SK-N-SH treated with all-trans-retinoic acid at 6 μM for 48 hours (cell line): ENCODE data around the gene ATOX1.

Experiments used
- ATAC-seq: fragments of 200-7000 bp; cut with Tn5 transposase; 3 replicates; pipeline ENCODE4 v1.9.1; 2020; ENCODE audit warnings: mild to moderate bottlenecking, moderate library complexity
- BACH2 ChIP-seq: fragments of 250-450 bp; sonication (Bioruptor Pico); IDR thresholded peaks from 2 replicates; pipeline ENCODE4 v1.9.0; 2021; ENCODE audit warnings: mild to moderate bottlenecking, borderline replicate concordance
- CSDC2 ChIP-seq: fragments of 250-450 bp; sonication (Bioruptor Pico); IDR thresholded peaks from 2 replicates; pipeline ENCODE4 v1.5.0; 2020; ENCODE audit warnings: mild to moderate bottlenecking, moderate library complexity
- CSRNP3 ChIP-seq: fragments of 250-450 bp; sonication (Bioruptor Pico); IDR thresholded peaks from 2 replicates; pipeline ENCODE4 v1.5.1; 2021; ENCODE audit warnings: mild to moderate bottlenecking, moderate library complexity
- ESRRG ChIP-seq: fragments of 250-450 bp; sonication (Bioruptor Pico); IDR thresholded peaks from 2 replicates; pipeline ENCODE4 v1.6.1; 2021; ENCODE audit warnings: mild to moderate bottlenecking
- GLIS3 ChIP-seq: fragments of 250-450 bp; sonication (Bioruptor Pico); IDR thresholded peaks from 2 replicates; pipeline ENCODE4 v1.5.0; 2020; ENCODE audit warnings: mild to moderate bottlenecking, moderate library complexity
- ISL1 ChIP-seq: fragments of 250-450 bp; sonication (Bioruptor Pico); IDR thresholded peaks from 2 replicates; pipeline ENCODE4 v2.1.2; 2022; ENCODE audit warnings: mild to moderate bottlenecking, moderate library complexity
- OSR1 ChIP-seq: fragments of 250-450 bp; sonication (Bioruptor Pico); IDR thresholded peaks from 2 replicates; pipeline ENCODE4 v1.8.0; 2022; ENCODE audit warnings: moderate library complexity, mild to moderate bottlenecking, inconsistent platforms
- PATZ1 ChIP-seq: fragments of 250-450 bp; sonication (Bioruptor Pico); IDR thresholded peaks from 2 replicates; pipeline ENCODE4 v1.8.0; 2020; ENCODE audit warnings: mild to moderate bottlenecking, moderate library complexity, borderline replicate concordance
- POU6F1 ChIP-seq: fragments of 250-450 bp; sonication (Bioruptor Pico); IDR thresholded peaks from 2 replicates; pipeline ENCODE4 v1.8.0; 2021; ENCODE audit warnings: low read depth, mild to moderate bottlenecking, moderate library complexity, borderline replicate concordance
- PPARA ChIP-seq: fragments of 250-450 bp; sonication (Bioruptor Pico); IDR thresholded peaks from 2 replicates; pipeline ENCODE4 v1.5.0; 2020; ENCODE audit warnings: mild to moderate bottlenecking, borderline replicate concordance
- RARB ChIP-seq: fragments of 250-450 bp; sonication (Bioruptor Pico); IDR thresholded peaks from 2 replicates; pipeline ENCODE4 v1.8.0; 2021; ENCODE audit warnings: mild to moderate bottlenecking, moderate library complexity
- SNAI2 ChIP-seq: fragments of 250-450 bp; sonication (Bioruptor Pico); IDR thresholded peaks from 2 replicates; pipeline ENCODE4 v1.5.0; 2020; ENCODE audit warnings: mild to moderate bottlenecking, moderate library complexity
- TCF4 ChIP-seq: fragments of 250-450 bp; sonication (Bioruptor Pico); IDR thresholded peaks from 2 replicates; pipeline ENCODE4 v1.8.0; 2021; ENCODE audit warnings: mild to moderate bottlenecking, moderate library complexity, borderline replicate concordance
- TOX ChIP-seq: fragments of 250-450 bp; sonication (Bioruptor Pico); IDR thresholded peaks from 2 replicates; pipeline ENCODE4 v1.8.0; 2021; ENCODE audit warnings: mild to moderate bottlenecking, moderate library complexity, borderline replicate concordance
- ZFP3 ChIP-seq: fragments of 250-450 bp; sonication (Bioruptor Pico); IDR thresholded peaks from 2 replicates; pipeline ENCODE4 v1.5.0; 2020; ENCODE audit warnings: mild to moderate bottlenecking, moderate library complexity
- ZFP30 ChIP-seq: fragments of 450-650 bp; formaldehyde crosslinking; IDR thresholded peaks from 2 replicates; pipeline ENCODE4 v1.5.0; 2022; ENCODE audit warnings: mild to moderate bottlenecking, moderate library complexity
- ZNF565 ChIP-seq: fragments of 450-650 bp; formaldehyde crosslinking; conservative IDR thresholded peaks from 2 replicates; pipeline ENCODE4 v1.5.0; 2020; ENCODE audit warnings: low read depth, mild to moderate bottlenecking, moderate library complexity
- ZNF70 ChIP-seq: fragments of 450-650 bp; formaldehyde crosslinking; IDR thresholded peaks from 2 replicates; pipeline ENCODE4 v1.5.0; 2020; ENCODE audit warnings: mild to moderate bottlenecking, moderate library complexity
- ZNF8 ChIP-seq: fragments of 450-650 bp; formaldehyde crosslinking; IDR thresholded peaks from 2 replicates; pipeline ENCODE4 v1.5.0; 2020; ENCODE audit warnings: mild to moderate bottlenecking, moderate library complexity
- TF ChIP-seq, protein P1 (sequence below): fragments of 250-450 bp; sonication (Bioruptor Pico); IDR thresholded peaks from 2 replicates; pipeline ENCODE4 v1.5.1; 2020; ENCODE audit warnings: low read depth, mild to moderate bottlenecking, moderate library complexity

The ATOX1 gene

DNA sequence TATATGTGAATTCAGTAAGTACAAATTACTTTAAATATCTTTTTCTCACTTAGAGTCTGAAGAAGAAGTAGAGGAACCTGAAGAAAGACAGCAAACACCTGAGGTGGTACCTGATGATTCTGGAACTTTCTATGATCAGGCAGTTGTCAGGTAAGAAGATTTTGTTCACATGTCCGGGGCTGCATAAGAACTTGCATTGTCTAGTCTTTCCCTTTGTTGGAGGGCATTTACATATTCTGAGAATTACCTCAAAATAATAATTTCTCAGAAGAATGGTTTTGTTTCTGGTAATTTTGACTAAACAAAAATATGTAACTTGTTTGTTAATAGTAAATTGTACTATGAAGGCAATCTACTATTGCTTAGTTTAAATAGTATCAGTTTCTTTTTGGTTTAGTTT, 37.0 kb upstream of the ATOX1 start:
- no peak for TF ChIP-seq CSRNP3 (CRISPR knock-in tag)
- TF ChIP-seq BACH2 (CRISPR knock-in tag) = no peak
- no peak for TF ChIP-seq TOX (CRISPR knock-in tag)
- TF ChIP-seq ISL1 (CRISPR knock-in tag) = no peak
- TF ChIP-seq ZNF565 (CRISPR knock-in tag) = no peak
- TF ChIP-seq, protein P1, sequence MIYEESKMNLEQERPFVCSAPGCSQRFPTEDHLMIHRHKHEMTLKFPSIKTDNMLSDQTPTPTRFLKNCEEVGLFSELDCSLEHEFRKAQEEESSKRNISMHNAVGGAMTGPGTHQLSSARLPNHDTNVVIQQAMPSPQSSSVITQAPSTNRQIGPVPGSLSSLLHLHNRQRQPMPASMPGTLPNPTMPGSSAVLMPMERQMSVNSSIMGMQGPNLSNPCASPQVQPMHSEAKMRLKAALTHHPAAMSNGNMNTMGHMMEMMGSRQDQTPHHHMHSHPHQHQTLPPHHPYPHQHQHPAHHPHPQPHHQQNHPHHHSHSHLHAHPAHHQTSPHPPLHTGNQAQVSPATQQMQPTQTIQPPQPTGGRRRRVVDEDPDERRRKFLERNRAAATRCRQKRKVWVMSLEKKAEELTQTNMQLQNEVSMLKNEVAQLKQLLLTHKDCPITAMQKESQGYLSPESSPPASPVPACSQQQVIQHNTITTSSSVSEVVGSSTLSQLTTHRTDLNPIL (CRISPR knock-in tag) = no peak
- no peak for TF ChIP-seq OSR1 (CRISPR knock-in tag)
- TF ChIP-seq CSDC2 (CRISPR knock-in tag) = no peak
- no peak for TF ChIP-seq GLIS3 (CRISPR knock-in tag)
- TF ChIP-seq TCF4 (CRISPR knock-in tag) = no peak
- no peak for TF ChIP-seq ZFP30
- no peak for TF ChIP-seq ZNF8 (CRISPR knock-in tag)
- no peak for TF ChIP-seq RARB (CRISPR knock-in tag)
- TF ChIP-seq PPARA (CRISPR knock-in tag) = no peak
- TF ChIP-seq ESRRG (CRISPR knock-in tag) = no peak
- ATAC-seq = no peak

DNA sequence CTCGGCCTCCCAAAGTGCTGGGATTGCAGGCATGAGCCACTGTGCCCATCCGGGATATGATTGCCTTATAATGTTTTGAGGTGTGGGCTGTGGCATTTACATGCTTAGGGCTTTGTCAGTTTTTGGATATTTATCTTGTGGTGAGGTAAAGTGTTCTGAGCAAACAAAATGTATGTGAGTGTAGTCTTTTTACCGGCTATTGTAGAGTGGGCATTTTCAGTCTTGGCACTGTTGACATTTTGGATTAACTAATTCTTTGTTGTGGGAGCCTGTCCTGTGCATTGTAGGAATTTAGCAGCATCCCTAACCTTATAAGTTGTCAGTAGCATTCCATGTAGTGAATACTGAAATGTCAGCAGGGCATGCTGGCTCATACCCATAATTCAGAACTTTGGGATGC, 34.9 kb upstream of the ATOX1 start:
- no peak for TF ChIP-seq ESRRG (CRISPR knock-in tag)
- no peak for TF ChIP-seq ZFP30
- TF ChIP-seq TCF4 (CRISPR knock-in tag) = no peak
- no peak for TF ChIP-seq CSRNP3 (CRISPR knock-in tag)
- no peak for ATAC-seq

DNA sequence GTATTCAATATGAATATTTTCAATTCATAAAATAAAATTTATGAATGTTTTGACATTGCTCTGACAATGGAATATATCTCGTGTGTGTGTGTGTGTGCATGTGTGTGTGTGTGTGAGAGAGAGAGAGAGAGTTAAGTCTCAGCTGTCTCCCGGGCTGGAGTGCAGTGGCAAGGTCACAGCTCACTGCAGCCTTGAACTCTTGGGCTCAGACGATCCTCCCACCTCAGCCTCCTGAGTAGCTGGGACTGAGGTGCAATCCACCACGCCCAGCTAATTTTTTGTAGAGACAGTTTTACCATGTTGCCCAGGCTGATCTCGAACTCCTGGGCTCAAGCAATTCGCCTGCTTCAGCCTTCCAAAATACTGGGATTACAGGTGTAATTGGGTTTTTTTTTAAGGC, 29.4 kb upstream of the ATOX1 start:
- no peak for ATAC-seq
- TF ChIP-seq SNAI2 (CRISPR knock-in tag) (no peak), CSRNP3 (CRISPR knock-in tag) (no peak)

GRCh38 chr5:151786468-151786867, 28.0 kb upstream of the ATOX1 start:
- no peak for ATAC-seq
- TF ChIP-seq ZNF8 (CRISPR knock-in tag) = no peak
- no peak for TF ChIP-seq PPARA (CRISPR knock-in tag)
- TF ChIP-seq RARB (CRISPR knock-in tag) = no peak
- no peak for TF ChIP-seq ZNF70 (CRISPR knock-in tag)
- TF ChIP-seq ZFP3 (CRISPR knock-in tag) = no peak
- TF ChIP-seq ISL1 (CRISPR knock-in tag) = no peak
- TF ChIP-seq CSRNP3 (CRISPR knock-in tag) = no peak
- TF ChIP-seq, protein P1 (CRISPR knock-in tag) = no peak
- TF ChIP-seq PATZ1 (CRISPR knock-in tag) = no peak
- no peak for TF ChIP-seq POU6F1 (CRISPR knock-in tag)
- no peak for TF ChIP-seq ESRRG (CRISPR knock-in tag)
